ENCODE results near the gene CDYL.
"Not testable (repeated sequence)": the region's sequence is repeated elsewhere in the genome, so short reads cannot be mapped to it uniquely, and the experiment has no call there.

CDYL gene

GRCh38 chr6:4846387-4846786, 70.2 kb downstream of the CDYL start:
- no peak for DNase-seq (ENCODE audit: low spot score)

DNA sequence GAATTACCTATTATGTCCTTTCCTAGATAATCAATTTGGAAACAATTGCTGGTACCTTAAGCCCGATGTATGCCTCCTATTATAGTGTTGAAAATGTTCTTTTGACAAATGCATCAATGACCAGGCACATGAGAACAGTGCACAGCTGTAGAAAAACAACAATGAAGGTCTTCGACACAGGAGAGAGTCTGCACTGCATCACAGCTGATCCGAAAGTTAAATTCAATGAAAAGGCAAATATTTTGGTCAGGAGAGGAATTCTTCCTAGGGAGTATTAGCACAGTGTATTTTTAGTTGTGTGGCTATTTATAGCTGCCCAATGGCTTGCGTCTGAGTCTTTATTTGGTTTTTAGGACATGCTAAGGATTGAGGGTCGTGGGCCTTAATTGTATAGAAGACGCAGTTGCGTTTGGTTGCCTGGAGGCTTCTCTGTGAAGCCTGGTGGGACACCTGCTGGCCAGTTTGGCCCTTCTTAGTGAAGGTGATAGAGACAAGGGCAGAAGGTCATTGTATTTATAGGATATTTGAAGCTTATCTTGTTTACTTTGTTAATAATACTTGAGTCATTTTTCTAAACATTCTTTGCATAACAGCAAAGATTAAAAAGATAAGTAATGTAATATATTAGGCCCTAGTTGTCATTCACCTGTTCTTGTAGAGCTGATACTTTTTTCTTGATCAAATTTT, 72.3 kb downstream of the CDYL start:
- no peak for DNase-seq (ENCODE audit: low spot score)

DNA sequence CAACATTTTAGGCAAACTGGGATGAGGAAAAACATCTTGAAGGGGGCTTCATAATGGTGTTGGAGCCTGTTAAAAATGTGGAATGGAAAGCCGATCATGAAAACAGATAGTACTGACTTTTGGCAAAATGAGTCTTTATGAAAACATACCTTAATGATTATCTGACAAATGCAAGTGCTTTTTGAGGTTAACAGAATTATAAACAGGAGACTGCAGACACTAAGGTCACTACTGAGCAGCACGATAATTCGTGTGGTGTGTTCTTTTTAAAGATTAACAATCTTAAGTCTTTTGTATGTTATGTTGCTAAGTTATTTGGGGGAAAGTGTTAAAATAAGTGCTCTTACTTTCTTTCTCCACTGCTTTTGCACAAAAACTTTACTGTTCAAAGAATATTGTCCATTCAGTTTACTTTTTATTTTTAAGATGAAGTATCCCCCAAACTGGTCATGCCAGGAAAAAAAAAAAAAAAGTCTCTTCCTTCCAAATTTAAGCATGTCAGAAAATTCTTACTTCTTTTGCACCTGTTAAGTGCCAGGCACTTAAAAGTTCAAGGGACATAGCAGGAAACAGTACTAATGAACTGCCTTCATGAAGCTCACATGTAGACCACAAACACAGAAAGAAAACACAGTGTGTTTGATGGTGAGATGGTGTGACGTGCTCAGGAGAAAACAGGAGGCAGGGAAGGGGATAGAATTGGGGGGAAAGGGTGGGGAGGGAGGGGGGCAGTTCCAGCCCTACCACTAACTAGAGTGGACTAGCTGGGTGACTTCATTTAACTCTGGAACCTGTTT, 73.2 kb downstream of the CDYL start:
- DNase-seq (ENCODE audit: low spot score), result no peak

GRCh38 chr6:4851035-4851434, 74.8 kb downstream of the CDYL start:
- no peak for DNase-seq (ENCODE audit: low spot score)

DNA sequence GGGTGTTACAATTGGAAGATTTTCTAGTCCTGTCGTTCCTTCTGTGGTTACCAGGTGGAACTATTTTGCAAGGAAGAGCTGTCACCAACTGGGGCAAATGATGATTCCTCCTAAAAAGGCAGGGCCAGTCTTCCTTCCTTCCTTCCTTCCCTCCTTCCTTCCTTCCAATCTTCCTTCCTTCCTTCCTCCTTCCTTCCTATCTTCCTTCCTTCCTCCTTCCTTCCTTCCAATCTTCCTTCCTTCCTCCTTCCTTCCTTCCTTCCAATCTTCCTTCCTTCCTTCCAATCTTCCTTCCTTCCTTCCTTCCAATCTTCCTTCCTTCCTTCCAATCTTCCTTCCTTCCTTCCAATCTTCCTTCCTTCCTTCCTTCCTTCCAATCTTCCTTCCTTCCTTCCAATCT, 76.0 kb downstream of the CDYL start:
- DNase-seq (ENCODE audit: low spot score), result not testable (repeated sequence)

DNA sequence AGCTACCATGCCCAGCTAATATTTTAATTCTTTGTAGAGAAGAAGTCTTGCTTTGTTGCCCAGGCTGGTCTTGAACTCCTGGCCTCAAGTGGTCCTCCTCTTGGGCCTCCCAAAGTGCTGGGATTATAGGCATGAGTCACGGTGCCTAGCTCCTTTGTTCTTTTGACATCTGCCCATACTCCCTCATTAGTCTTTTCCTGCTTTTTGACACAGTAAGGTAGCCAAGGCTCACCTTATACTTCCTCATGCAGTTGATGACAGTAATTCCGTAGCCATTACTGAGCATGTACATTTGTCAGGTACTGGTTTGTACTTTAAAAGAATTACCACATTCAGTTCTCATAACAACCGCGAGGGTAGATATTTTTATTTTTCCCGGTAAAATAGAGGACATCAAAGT, 76.7 kb downstream of the CDYL start:
- DNase-seq (ENCODE audit: low spot score), result no peak

GRCh38 chr6:4853349-4853748, 77.1 kb downstream of the CDYL start:
- DNase-seq (ENCODE audit: low spot score), result no peak

GRCh38 chr6:4853782-4854511, 77.7 kb downstream of the CDYL start:
- peak; percentile 4 for DNase-seq (ENCODE audit: low spot score)

DNA sequence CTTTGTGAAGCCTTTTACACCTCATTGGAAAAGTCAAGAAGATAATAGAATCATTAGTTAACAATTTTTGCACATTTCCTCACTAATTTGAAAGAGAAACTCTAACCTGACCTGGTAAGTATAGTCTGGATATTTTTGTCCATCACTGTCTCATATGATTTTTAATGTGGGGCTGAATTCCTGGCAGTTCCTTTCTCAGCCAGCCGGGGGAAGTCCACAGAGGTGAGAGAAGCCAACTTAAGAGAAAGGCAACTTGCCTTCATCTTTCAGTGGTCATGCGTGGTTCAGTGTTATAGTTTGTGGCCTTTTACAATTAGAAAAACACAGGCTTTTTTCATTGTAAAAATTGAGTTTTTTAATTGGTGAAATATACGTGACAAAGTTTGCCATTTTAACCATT, 80.6 kb downstream of the CDYL start:
- DNase-seq (ENCODE audit: low spot score), result no peak

DNA sequence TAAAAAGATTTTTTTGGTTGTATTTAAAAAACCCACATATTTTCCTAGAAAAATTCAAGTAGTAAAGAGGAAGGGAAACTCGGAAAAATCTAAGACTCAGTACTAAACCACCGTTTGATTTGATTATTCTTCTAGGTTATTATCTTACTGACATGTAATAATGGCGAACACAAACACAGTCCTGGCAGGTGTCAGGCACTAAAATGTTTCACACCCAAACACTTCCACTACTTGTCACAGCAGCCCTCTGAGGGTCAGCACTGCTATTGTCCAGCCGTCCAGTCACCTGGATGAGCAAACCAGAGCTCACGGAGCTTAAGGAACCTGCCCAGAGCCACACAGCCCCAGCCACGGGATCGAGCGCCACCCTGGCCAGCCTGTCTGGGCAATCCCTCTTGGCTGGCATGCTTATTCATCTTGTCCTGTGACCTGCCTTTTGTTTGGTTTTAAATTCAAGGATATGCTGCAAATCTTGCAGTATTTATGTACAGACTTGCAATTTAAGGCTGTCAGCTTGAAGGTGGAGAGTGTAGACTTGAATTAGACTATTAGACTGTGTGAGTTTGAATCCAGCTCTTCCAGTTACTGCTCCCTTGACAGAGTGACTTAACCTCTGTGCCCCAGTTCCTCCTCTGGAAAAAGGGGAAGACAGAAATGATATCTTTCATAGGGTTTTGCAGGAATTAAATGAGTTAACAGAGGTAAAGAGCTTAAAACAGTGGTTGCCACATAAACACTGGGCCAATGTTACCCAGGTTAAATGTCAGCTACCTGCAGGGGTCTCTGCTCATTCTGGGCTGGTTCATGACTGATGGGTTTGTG, 82.2 kb downstream of the CDYL start:
- no peak for DNase-seq (ENCODE audit: low spot score)

DNA sequence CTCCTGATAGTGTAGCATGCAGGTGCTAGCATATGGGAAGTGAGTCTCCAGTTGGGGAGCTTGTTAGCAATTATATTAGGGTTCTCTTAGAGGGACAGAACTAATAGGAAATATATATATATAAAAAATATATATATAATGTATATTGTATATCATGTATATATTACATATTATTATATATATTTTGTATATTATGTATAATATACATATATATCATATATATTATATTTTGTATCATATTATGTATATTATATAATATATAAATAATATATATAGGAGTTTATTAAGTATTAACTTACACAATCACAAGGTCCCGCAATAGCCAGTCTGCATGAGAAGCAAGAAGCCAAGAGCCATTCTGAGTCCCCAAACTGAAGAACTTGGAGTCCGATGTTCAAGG, 84.2 kb downstream of the CDYL start:
- DNase-seq (ENCODE audit: low spot score), result no peak

GRCh38 chr6:4861564-4861963, 85.4 kb downstream of the CDYL start:
- no peak for DNase-seq (ENCODE audit: low spot score)

DNA sequence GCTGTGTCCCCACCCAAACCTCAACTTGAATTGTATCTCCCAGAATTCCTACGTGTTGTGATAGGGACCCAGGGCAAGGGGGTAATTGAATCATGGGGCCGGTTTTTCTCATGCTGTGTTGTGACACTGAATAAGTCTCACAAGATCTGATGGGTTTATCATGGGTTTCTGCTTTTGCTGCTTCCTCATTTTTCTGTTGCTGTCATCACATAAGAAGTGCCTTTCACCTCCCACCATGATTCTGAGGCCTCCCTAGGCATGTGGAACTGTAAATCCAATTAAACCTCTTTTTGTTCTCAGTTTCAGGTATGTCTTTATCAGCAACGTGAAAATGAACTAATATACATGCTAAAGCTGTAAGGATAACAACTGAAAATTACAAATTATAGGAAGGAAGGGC, 88.3 kb downstream of the CDYL start:
- DNase-seq (ENCODE audit: low spot score), result no peak

- DNase-seq (ENCODE audit: low spot score), result not testable (repeated sequence)
Observed at GRCh38 chr6:4865006-4865405, 88.8 kb downstream of the CDYL start.

GRCh38 chr6:4870821-4871494, 94.8 kb downstream of the CDYL start:
- no peak for DNase-seq (ENCODE audit: low spot score)

DNA sequence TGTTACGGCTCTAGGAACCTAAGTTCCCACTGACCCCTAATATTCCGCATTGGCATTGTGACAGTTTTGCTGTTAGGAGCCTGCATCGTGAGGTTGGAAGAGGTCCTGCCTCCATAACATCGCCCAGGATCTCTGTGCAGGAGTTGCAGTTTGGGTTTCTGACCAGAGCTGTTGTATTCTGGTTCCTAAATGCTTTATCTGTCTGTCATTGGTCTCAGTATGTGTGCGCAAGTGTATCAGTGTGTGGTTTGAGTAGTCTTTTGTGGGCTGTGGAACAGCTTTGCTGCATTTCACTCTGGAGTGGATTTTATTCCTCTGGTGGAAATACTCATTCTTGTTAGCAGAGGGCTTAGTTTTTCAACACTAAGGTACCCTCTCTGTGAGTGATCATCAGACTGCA, 95.6 kb downstream of the CDYL start:
- no peak for DNase-seq (ENCODE audit: low spot score)

- DNase-seq (ENCODE audit: low spot score), result no peak
Observed at GRCh38 chr6:4872841-4873240, 96.6 kb downstream of the CDYL start.

DNA sequence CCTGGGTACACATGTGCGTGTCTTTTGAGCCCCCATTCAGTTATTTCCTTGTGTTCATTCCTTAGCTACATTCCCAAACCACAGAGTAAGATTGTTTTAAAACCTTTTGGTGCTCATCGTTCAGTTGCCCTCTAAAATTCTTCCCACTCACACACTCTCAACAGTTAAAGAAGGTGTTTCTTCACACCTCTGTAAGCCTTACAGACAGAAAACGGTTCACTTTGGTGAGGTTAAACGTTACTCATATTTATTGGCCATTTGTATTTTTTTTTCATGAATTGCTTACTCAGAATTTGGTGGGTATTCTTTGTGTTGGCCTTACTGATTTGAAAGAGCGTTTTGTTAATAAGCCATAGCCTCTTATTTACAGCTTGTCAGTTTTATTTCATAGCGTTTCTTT, 97.7 kb downstream of the CDYL start:
- no peak for DNase-seq (ENCODE audit: low spot score)

DNA sequence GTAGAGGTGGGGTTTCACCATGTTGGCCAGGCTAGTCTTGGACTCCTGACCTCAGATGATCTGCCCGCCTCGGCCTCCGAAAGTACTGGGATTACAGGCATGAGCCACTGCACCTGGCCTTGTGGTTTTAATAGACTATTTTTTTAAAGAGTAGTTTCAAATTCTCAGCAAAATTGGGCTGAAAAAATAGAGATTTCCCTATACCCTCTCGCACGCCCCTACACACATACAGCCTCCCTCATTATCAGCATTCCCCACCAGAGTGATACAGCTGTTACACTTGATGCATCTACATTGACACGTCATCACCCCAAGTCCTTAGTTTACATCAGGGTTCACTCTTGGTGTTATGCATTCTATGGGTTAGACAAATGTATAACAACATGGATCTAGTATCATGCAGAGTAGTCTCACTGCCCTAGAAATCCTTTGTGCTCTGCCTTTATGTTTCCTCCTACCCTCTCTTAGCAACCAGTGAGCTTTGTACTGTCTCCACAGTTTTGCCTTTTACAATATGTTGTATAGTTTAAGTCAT, 103.6 kb downstream of the CDYL start:
- no peak for DNase-seq (ENCODE audit: low spot score)

GRCh38 chr6:4880363-4880762, 104.2 kb downstream of the CDYL start:
- DNase-seq (ENCODE audit: low spot score), result no peak

GRCh38 chr6:4883298-4883697, 107.1 kb downstream of the CDYL start:
- no peak for DNase-seq (ENCODE audit: low spot score)
